B cell (primary cell): ENCODE data around the gene ITPR2.

Experiments used
- CTCF ChIP-seq: fragments of 200-600 bp; IDR thresholded peaks from one replicate; pipeline ENCODE4 v1.8.0; 2022; ENCODE audit warnings: antibody characterized with exemption, mild to moderate bottlenecking
- EZH2 ChIP-seq: IDR thresholded peaks from 2 replicates; pipeline ENCODE4 v1.6.1; 2012; ENCODE audit warnings: borderline replicate concordance, low read depth, mild to moderate bottlenecking, moderate library complexity, low read length; ENCODE audit not compliant: insufficient read depth, poor library complexity, severe bottlenecking

- no peak for TF ChIP-seq CTCF
- no peak for TF ChIP-seq EZH2
These were observed 298.9 kb downstream of the ITPR2 start for GRCh38 chr12:26534071-26534470.
